ENCODE data around the gene PCDHA6.

GRCh38 chr5:140877262-140877581 is 49.5 kb downstream of the PCDHA6 start:
- no peak for TF ChIP-seq CTCF (IDR thresholded peaks at IDR 0.05)
- TF ChIP-seq POLR2A (IDR thresholded peaks at IDR 0.05): no peak

Measured in lower leg skin (tissue), 3 donors.